WTC11 (cell line): Measurements from ENCODE around the gene ANO9. TPM values are rescaled to one million over a fixed set of nuclear protein-coding genes. Genes with fewer than 3 reads are reported as not detected.

ENCODE experiments used
- ATAC-seq: fragments of 200-7000 bp; cut with Tn5 transposase; 2 replicates; pipeline ENCODE4 v1.10.0; 2021; ENCODE audit warnings: mild to moderate bottlenecking, moderate library complexity
- CTCF ChIA-PET: fragments of 300-600 bp; sonication (Branson Sonifier 250); formaldehyde crosslinking; loops from one replicate; lab custom pipeline; 2021; ENCODE audit warnings: antibody characterized with exemption; lab: Charles Lee
- POLR2A ChIA-PET: fragments of 350-600 bp; sonication (Branson Sonifier 250); formaldehyde crosslinking; loops from one replicate; lab custom pipeline; 2021; ENCODE audit warnings: antibody characterized with exemption; lab: Charles Lee
- DNase-seq: peaks from one replicate; pipeline ENCODE4 v3.0.0; 2021; ENCODE audit warnings: low spot score
- H3K27ac Mint-ChIP-seq: 2 replicates; pipeline ENCODE4 v1.8.0; 2021; ENCODE audit warnings: mixed read lengths
- H3K27me3 Mint-ChIP-seq: 2 replicates; pipeline ENCODE4 v1.8.0; 2021; ENCODE audit warnings: low read depth, mild to moderate bottlenecking, moderate library complexity, mixed read lengths
- H3K36me3 Mint-ChIP-seq: 2 replicates; pipeline ENCODE4 v1.8.0; 2021; ENCODE audit warnings: mixed read lengths
- H3K4me1 Mint-ChIP-seq: 2 replicates; pipeline ENCODE4 v1.8.0; 2022; ENCODE audit warnings: mixed read lengths
- H3K4me3 Mint-ChIP-seq: 2 replicates; pipeline ENCODE4 v1.8.0; 2021; ENCODE audit warnings: mild to moderate bottlenecking, moderate library complexity, mixed read lengths
- H3K9me3 Mint-ChIP-seq: 2 replicates; pipeline ENCODE4 v1.8.0; 2021; ENCODE audit warnings: mixed read lengths
- ARID4B ChIP-seq: sonication (generic); formaldehyde crosslinking; IDR thresholded peaks from 2 replicates; pipeline ENCODE4 v1.8.0; 2023; ENCODE audit warnings: missing genetic modification reagents, mild to moderate bottlenecking, borderline replicate concordance
- CDX4 ChIP-seq: fragments of 250-450 bp; sonication (Bioruptor Pico); IDR thresholded peaks from 2 replicates; pipeline ENCODE4 v1.9.0; 2021; ENCODE audit warnings: moderate library complexity, mild to moderate bottlenecking, inconsistent platforms, borderline replicate concordance
- CREM ChIP-seq: sonication (generic); formaldehyde crosslinking; IDR thresholded peaks from 2 replicates; pipeline ENCODE4 v1.8.1; 2022; ENCODE audit warnings: mild to moderate bottlenecking, missing genetic modification reagents, moderate library complexity
- GRHL2 ChIP-seq: fragments of 250-450 bp; sonication (Bioruptor Pico); IDR thresholded peaks from 2 replicates; pipeline ENCODE4 v1.8.0; 2022; ENCODE audit warnings: mild to moderate bottlenecking, moderate library complexity; ENCODE audit not compliant: insufficient replicate concordance, severe bottlenecking
- HMGXB4 ChIP-seq: sonication (generic); formaldehyde crosslinking; IDR thresholded peaks from 2 replicates; pipeline ENCODE4 v1.8.1; 2023; ENCODE audit warnings: mild to moderate bottlenecking, moderate library complexity, missing genetic modification reagents
- IRF2 ChIP-seq: sonication (generic); formaldehyde crosslinking; IDR thresholded peaks from 2 replicates; pipeline ENCODE4 v1.8.0; 2022; ENCODE audit warnings: low read depth, missing genetic modification reagents, borderline replicate concordance
- JAZF1 ChIP-seq: fragments of 250-450 bp; sonication (Bioruptor Pico); IDR thresholded peaks from 2 replicates; pipeline ENCODE4 v1.9.0; 2021; ENCODE audit warnings: moderate library complexity, mild to moderate bottlenecking, inconsistent platforms
- JUN ChIP-seq: sonication (generic); formaldehyde crosslinking; IDR thresholded peaks from 2 replicates; pipeline ENCODE4 v1.8.0; 2023; ENCODE audit warnings: mild to moderate bottlenecking, missing genetic modification reagents
- KAT7 ChIP-seq: sonication (generic); formaldehyde crosslinking; IDR thresholded peaks from 2 replicates; pipeline ENCODE4 v1.8.1; 2023; ENCODE audit warnings: missing genetic modification reagents, mild to moderate bottlenecking, borderline replicate concordance
- MXD4 ChIP-seq: fragments of 250-450 bp; sonication (Bioruptor Pico); IDR thresholded peaks from 2 replicates; pipeline ENCODE4 v1.8.0; 2021; ENCODE audit warnings: mild to moderate bottlenecking, moderate library complexity, borderline replicate concordance
- NFATC4 ChIP-seq: fragments of 250-450 bp; sonication (Bioruptor Pico); IDR thresholded peaks from 2 replicates; pipeline ENCODE4 v1.9.0; 2021; ENCODE audit warnings: mild to moderate bottlenecking
- NR1H2 ChIP-seq: sonication (generic); formaldehyde crosslinking; IDR thresholded peaks from 2 replicates; pipeline ENCODE4 v1.9.0; 2021; ENCODE audit warnings: mild to moderate bottlenecking, moderate library complexity, missing genetic modification reagents
- SMAD3 ChIP-seq: sonication (generic); formaldehyde crosslinking; IDR thresholded peaks from 2 replicates; pipeline ENCODE4 v1.8.0; 2022; ENCODE audit warnings: missing genetic modification reagents, mild to moderate bottlenecking, borderline replicate concordance
- STAT6 ChIP-seq: sonication (generic); formaldehyde crosslinking; conservative IDR thresholded peaks from 2 replicates; pipeline ENCODE4 v1.8.1; 2023; ENCODE audit warnings: mild to moderate bottlenecking, low read depth, missing genetic modification reagents, moderate library complexity
- TP53 ChIP-seq: sonication (generic); formaldehyde crosslinking; IDR thresholded peaks from 2 replicates; pipeline ENCODE4 v1.8.1; 2023; ENCODE audit warnings: mild to moderate bottlenecking, missing genetic modification reagents
- ZBTB43 ChIP-seq: sonication (generic); formaldehyde crosslinking; IDR thresholded peaks from 2 replicates; pipeline ENCODE4 v1.8.1; 2023; ENCODE audit warnings: mild to moderate bottlenecking, missing genetic modification reagents
- ZNF121 ChIP-seq: sonication (generic); formaldehyde crosslinking; IDR thresholded peaks from 2 replicates; pipeline ENCODE4 v1.8.0; 2023; ENCODE audit warnings: missing genetic modification reagents
- ZNF263 ChIP-seq: sonication (generic); formaldehyde crosslinking; IDR thresholded peaks from 2 replicates; pipeline ENCODE4 v1.8.1; 2022; ENCODE audit warnings: low read depth, mild to moderate bottlenecking, moderate library complexity, missing genetic modification reagents
- ZSCAN18 ChIP-seq: fragments of 250-450 bp; sonication (Bioruptor Pico); IDR thresholded peaks from 2 replicates; pipeline ENCODE4 v2.1.2; 2022; ENCODE audit warnings: mild to moderate bottlenecking, moderate library complexity
- total RNA-seq: library from RNA; stranded (reverse); gene quantifications from 3 replicates; pipeline ENCODE4 v1.2.3, GENCODE V29; 2021

ANO9 gene
- total RNA-seq, 1 experiment from 2014 or later, result 13.2 TPM

- Mint-ChIP-seq H3K4me3 (no peak overlapping the region), H3K9me3 (no peaks in the 10 kb centered on the region), H3K4me1 (peaks cover 14% of the 10 kb centered on the region), H3K27me3 (peaks cover 3% of the 10 kb centered on the region; the same call in 1 of the 2 replicates), H3K36me3 (peaks cover 3% of the 10 kb centered on the region; the same call in 1 of the 2 replicates), H3K27ac (no peak overlapping the region)
- no peak for TF ChIP-seq TP53 (CRISPR knock-in tag)
- POLR2A ChIA-PET, result no interaction called here
- CTCF ChIA-PET, result interaction anchor here (0.7 to 5.9 kb wide), 3 partner anchors 40 to 78 kb away, joined by 3 to 71 read pairs (median 3); no protein-coding TSS in a partner anchor
- DNase-seq (no peak), ATAC-seq (no peak)
Observed at GRCh38 chr11:446891-447290, 5.1 kb upstream of the ANO9 start.

GRCh38 chr11:445765-446588 is 4.2 kb upstream of the ANO9 start:
- peaks cover 3% of the 10 kb centered on the region; the same call in 1 of the 2 replicates for H3K27me3 Mint-ChIP-seq
- H3K4me1 Mint-ChIP-seq, result peaks cover 9% of the 10 kb centered on the region
- CTCF ChIA-PET, result interaction anchor here (0.6 to 5.9 kb wide), 4 partner anchors 12 to 39 kb away, joined by 3 to 71 read pairs (median 3); no protein-coding TSS in a partner anchor
- no peaks in the 10 kb centered on the region for H3K9me3 Mint-ChIP-seq
- ATAC-seq (no peak), DNase-seq (no peak)
- no peaks in the 10 kb centered on the region for H3K36me3 Mint-ChIP-seq
- POLR2A ChIA-PET, result no interaction called here
- no peak overlapping the region for H3K27ac Mint-ChIP-seq
- no peak overlapping the region for H3K4me3 Mint-ChIP-seq
- no peak for TF ChIP-seq NR1H2 (CRISPR knock-in tag)
- no peak for TF ChIP-seq SMAD3 (CRISPR knock-in tag)
- TF ChIP-seq ZNF263 (CRISPR knock-in tag), result no peak
- no peak for TF ChIP-seq ZBTB43 (CRISPR knock-in tag)
- no peak for TF ChIP-seq JUN (CRISPR knock-in tag)
- TF ChIP-seq JAZF1 (CRISPR knock-in tag), result no peak
- no peak for TF ChIP-seq ARID4B
- no peak for TF ChIP-seq ZSCAN18 (CRISPR knock-in tag)
- no peak for TF ChIP-seq HMGXB4 (CRISPR knock-in tag)
- TF ChIP-seq CREM (CRISPR knock-in tag), result no peak
- TF ChIP-seq KAT7 (CRISPR knock-in tag), result no peak
- TF ChIP-seq MXD4 (CRISPR knock-in tag), result no peak
- no peak for TF ChIP-seq NFATC4 (CRISPR knock-in tag)
- TF ChIP-seq CDX4 (CRISPR knock-in tag), result no peak
- TF ChIP-seq STAT6, result no peak
- no peak for TF ChIP-seq ZNF121 (CRISPR knock-in tag)
- no peak for TF ChIP-seq IRF2
- no peak for TF ChIP-seq TP53 (CRISPR knock-in tag)
- TF ChIP-seq GRHL2 (CRISPR knock-in tag), result no peak
